ENCODE measurements around the gene NBL1. TPM values are rescaled to one million over a fixed set of nuclear protein-coding genes. Genes with fewer than 3 reads are reported as not detected.

NBL1 gene
- total and polyA plus RNA-seq, 7 donors = 64.1 to 394 (median 128) TPM

DNA sequence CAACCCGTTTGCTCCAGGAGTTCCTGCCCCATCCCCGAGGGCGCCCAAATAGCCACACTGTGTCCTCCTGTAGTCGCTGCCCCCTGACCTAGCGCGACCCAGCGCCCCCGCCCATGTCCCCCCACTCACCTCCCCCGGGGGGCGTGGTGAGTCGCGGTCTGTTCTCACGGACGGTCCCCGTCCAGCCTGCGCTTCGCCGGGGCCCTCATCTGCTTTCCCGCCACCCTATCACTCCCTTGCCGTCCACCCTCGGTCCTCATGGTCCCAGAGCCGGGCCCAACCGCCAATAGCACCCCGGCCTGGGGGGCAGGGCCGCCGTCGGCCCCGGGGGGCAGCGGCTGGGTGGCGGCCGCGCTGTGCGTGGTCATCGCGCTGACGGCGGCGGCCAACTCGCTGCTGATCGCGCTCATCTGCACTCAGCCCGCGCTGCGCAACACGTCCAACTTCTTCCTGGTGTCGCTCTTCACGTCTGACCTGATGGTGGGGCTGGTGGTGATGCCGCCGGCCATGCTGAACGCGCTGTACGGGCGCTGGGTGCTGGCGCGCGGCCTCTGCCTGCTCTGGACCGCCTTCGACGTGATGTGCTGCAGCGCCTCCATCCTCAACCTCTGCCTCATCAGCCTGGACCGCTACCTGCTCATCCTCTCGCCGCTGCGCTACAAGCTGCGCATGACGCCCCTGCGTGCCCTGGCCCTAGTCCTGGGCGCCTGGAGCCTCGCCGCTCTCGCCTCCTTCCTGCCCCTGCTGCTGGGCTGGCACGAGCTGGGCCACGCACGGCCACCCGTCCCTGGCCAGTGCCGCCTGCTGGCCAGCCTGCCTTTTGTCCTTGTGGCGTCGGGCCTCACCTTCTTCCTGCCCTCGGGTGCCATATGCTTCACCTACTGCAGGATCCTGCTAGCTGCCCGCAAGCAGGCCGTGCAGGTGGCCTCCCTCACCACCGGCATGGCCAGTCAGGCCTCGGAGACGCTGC, 21.7 kb downstream of the NBL1 start:
- intact Hi-C loops (cut with DNase I) = no loop called here
- Histone ChIP-seq H3K27me3 (peaks cover 22 to 62% (median 34%) of the 10 kb centered on the region in 3 donors), H3K4me3 (peak overlapping the region in 2 of 4 donors; percentile 33 to 35), H3K27ac (no peak overlapping the region), H3K4me1 (peaks cover 0 to 19% (median 16%) of the 10 kb centered on the region in 4 donors), H3K9me3 (no peaks in the 10 kb centered on the region), H3K36me3 (no peaks in the 10 kb centered on the region)
- no peak for DNase-seq
- TF ChIP-seq, protein P1, sequence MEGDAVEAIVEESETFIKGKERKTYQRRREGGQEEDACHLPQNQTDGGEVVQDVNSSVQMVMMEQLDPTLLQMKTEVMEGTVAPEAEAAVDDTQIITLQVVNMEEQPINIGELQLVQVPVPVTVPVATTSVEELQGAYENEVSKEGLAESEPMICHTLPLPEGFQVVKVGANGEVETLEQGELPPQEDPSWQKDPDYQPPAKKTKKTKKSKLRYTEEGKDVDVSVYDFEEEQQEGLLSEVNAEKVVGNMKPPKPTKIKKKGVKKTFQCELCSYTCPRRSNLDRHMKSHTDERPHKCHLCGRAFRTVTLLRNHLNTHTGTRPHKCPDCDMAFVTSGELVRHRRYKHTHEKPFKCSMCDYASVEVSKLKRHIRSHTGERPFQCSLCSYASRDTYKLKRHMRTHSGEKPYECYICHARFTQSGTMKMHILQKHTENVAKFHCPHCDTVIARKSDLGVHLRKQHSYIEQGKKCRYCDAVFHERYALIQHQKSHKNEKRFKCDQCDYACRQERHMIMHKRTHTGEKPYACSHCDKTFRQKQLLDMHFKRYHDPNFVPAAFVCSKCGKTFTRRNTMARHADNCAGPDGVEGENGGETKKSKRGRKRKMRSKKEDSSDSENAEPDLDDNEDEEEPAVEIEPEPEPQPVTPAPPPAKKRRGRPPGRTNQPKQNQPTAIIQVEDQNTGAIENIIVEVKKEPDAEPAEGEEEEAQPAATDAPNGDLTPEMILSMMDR (IDR thresholded peaks at IDR 0.05) = no peak
- no peak for TF ChIP-seq EP300 (IDR thresholded peaks at IDR 0.05)
- TF ChIP-seq POLR2AphosphoS5 (IDR thresholded peaks at IDR 0.05) = no peak
- TF ChIP-seq POLR2A (IDR thresholded peaks at IDR 0.05) = no peak
- WGBS, 2 donors = 14 to 17% methylated on average over 84 of the region's 84 CpGs

DNA sequence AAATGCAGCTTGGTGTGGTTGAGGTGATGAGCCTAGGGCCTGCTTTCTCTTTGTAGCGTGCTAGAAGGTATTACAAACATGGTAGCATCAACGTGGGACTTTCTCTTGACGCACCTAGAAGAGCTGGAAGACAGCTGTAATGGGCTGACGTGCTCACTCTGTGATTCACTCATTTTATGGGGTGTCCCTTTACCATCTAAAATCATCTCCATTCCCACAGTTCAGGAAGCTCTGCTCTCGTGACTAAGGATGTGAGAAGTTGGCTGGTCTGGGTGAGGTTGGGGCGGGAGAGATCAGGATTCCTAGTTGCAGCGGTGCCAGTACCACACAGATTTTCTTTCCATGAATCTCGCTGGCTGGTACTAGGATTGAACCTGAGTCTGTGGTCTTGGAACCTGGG, 24.8 kb downstream of the NBL1 start:
- 72 to 81% methylated on average over 8 of the region's 8 CpGs for WGBS, 2 donors
- H3K4me1 ChIP-seq = peaks cover 0 to 16% (median 16%) of the 10 kb centered on the region in 4 donors
- no peak for TF ChIP-seq POLR2A (IDR thresholded peaks at IDR 0.05)
- TF ChIP-seq POLR2AphosphoS5 (IDR thresholded peaks at IDR 0.05) = no peak
- TF ChIP-seq EP300 (IDR thresholded peaks at IDR 0.05) = no peak
- TF ChIP-seq, protein P1 (IDR thresholded peaks at IDR 0.05) = no peak
- intact Hi-C loops (cut with DNase I) = no loop called here
- no peaks in the 10 kb centered on the region for H3K9me3 ChIP-seq
- no peak overlapping the region for H3K27ac ChIP-seq
- DNase-seq = no peak
- H3K36me3 ChIP-seq = no peaks in the 10 kb centered on the region
- peaks cover 22 to 63% (median 32%) of the 10 kb centered on the region in 3 donors for H3K27me3 ChIP-seq
- no peak overlapping the region for H3K4me3 ChIP-seq

DNA sequence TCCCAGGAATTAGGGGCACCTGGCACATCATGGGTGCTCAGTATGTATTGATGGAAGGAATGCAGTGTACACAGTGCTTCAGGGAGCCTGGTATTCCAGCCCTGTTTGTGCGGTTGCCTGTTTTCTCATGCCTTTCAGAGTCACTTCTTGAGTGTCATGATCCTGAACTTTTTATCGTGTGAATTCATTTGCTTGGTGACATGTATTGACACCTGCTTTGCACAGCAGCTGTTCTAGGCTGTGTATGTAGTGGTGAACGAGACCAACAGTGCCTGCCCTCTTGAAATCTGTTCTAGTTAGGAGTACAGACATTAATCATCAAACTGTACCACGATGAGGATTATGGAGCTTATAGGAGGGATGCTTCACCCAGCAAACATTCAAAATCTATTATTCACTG, 26.7 kb downstream of the NBL1 start:
- DNase-seq = no peak
- Histone ChIP-seq H3K4me1 (peaks cover 0 to 2% (median 2%) of the 10 kb centered on the region in 4 donors), H3K27me3 (peaks cover 7 to 44% (median 13%) of the 10 kb centered on the region in 3 donors), H3K9me3 (no peaks in the 10 kb centered on the region), H3K4me3 (no peak overlapping the region), H3K36me3 (no peaks in the 10 kb centered on the region), H3K27ac (no peak overlapping the region)
- TF ChIP-seq, protein P1 (IDR thresholded peaks at IDR 0.05) = no peak
- TF ChIP-seq EP300 (IDR thresholded peaks at IDR 0.05) = no peak
- no peak for TF ChIP-seq POLR2A (IDR thresholded peaks at IDR 0.05)
- no peak for TF ChIP-seq POLR2AphosphoS5 (IDR thresholded peaks at IDR 0.05)
- intact Hi-C loops (cut with DNase I) = no loop called here
- WGBS, 2 donors = 50 to 75% methylated on average over 4 of the region's 4 CpGs

DNA sequence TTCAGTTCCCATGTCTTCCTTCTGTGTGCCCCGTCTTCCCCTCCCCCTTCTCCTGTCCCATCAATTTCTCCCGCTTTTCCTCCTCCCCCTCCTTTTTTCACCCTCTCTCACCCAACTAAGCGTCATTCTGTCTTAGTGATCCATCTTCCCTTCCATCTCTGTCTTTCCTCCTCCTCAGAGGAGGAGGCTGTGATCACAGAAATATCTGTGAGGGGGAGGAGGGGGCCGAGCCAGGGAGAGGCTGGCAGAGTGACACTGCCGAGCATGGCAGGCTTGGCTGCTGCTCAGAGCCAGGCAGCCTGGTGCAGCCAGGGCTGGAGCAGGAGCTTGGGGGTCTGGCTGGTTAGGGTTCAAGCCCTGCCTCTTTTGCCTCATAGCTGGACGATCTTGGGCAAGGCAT, 28.1 kb downstream of the NBL1 start:
- Histone ChIP-seq H3K4me3 (no peak overlapping the region), H3K27me3 (peaks cover 0 to 30% (median 0%) of the 10 kb centered on the region in 3 donors), H3K4me1 (no peaks in the 10 kb centered on the region), H3K9me3 (no peaks in the 10 kb centered on the region), H3K27ac (no peak overlapping the region), H3K36me3 (no peaks in the 10 kb centered on the region)
- no peak for DNase-seq
- intact Hi-C loops (cut with DNase I) = no loop called here
- TF ChIP-seq EP300 (IDR thresholded peaks at IDR 0.05) (no peak), POLR2AphosphoS5 (IDR thresholded peaks at IDR 0.05) (no peak), POLR2A (IDR thresholded peaks at IDR 0.05) (no peak)
- TF ChIP-seq, protein P1 (IDR thresholded peaks at IDR 0.05) = no peak
- WGBS, 2 donors = 52 to 64% methylated on average over 6 of the region's 6 CpGs
